Endometrium (tissue), 2 donors: ENCODE results near the gene GUK1.

Source experiments
- FAIRE-seq: peaks from 2 replicates; lab custom pipeline; 2012; peaks lifted over from hg19 to GRCh38; lab: Jason Lieb, UNC
- donor health status: control.
- donor health status: control.

Gene GUK1, protein sequence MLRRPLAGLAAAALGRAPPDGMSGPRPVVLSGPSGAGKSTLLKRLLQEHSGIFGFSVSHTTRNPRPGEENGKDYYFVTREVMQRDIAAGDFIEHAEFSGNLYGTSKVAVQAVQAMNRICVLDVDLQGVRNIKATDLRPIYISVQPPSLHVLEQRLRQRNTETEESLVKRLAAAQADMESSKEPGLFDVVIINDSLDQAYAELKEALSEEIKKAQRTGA

GRCh38 chr1:228139931-228140723 lies at the start of gene GUK1:
TSS of gene GUK1 (plus strand) at chr1:228140279. CDS start at chr1:228140303, 24 bp downstream.
- peak; percentile 96 for FAIRE-seq

DNA sequence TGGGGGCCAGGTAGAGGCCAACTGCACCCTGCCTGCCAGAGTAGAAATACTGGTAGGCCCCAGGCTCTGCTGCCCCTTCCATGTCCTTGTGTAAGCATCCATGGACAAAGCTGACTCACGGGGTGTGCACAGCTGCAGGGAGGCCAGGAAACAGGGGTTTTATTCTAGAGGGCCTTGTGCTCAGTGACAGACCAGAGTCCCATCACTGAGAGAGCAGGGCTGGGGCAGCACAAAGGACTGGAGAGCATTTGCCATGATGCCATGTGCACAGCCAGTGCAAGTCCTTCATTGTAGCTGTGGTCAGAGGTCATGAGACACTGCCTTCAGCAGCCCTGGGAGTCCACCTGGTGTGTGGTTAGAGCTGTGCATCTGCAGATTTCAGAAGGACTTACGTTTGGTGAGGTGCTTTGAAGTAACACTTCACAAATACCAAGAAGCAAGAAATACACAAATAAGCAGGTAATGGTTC lies 49.4 kb upstream of the GUK1 start:
- FAIRE-seq = no peak

GRCh38 chr1:228091084-228091483 lies 49.0 kb upstream of the GUK1 start:
- no peak for FAIRE-seq

DNA sequence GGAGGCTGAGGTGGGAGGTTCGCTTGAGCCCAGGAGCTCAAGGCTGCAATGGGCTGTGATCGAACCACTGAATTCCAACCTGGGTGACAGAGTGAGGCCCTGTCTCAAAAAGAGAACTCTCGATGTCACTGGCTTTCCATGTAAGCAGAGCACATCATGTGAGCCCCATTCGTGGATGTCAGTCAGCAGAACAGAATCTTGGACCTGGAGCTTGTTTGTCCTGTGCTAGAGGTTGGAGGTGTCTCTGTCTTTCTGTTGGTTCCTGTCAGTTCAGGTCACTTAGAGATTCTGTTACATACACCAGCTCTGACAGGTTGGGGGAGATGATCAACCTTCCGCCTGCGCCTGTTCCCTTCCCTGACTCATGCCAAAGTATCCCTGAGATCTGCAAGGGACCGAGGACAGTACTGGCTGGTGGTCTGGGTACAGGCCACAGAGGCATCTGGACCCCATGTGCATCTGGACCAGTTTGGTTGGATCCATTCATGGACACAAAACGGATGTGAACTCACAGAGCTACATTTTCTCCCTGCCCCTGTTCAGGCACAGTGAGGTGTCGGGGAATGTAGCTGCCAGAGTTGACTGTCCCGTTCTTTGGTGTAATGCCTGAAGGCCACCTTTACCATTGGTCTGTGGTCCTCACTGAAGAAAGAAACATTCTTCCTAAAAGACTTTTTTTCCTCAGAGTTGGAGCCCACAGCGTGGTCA lies 47.6 kb upstream of the GUK1 start:
- no peak for FAIRE-seq

DNA sequence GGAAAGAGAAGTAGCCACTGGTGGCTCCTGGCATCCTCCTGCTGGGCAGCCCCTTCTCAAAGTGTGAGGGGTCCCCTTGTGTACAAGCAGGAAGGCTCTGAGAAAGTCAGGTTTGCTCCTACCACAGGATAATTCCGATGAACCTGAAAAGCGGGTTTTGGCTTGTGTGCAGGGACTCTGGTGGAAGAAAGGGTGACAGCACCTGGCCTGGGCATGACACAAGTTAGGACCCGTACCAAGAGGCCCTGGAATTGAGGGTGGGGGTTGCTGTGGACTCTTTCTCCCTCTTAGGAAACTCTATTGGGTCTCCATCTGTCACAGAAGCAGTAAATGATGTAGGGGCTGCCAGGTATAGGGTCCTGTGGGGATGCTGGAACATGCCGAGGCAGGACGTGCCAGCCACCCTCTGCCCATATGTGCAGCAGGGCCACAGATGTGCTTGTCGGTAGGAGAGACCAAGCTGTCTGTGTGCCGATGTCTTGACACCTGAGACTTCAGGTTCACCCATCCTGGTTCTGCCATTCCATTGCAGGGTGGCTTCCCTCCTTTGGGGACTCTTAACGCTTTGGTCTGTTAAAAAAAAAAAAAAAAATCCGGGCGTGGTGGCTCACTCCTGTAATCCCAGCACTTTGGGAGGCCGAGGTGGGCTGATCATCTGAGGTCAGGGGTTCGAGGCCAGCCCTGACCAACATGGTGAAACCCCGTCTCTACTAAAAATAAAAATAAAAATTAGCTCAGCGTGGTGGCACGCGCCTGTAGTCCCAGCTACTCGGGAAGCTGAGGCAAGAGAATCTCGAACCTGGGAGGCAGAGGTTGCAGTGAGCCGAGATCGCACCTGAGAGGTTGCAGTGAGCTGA lies 46.8 kb upstream of the GUK1 start:
- FAIRE-seq = no peak

DNA sequence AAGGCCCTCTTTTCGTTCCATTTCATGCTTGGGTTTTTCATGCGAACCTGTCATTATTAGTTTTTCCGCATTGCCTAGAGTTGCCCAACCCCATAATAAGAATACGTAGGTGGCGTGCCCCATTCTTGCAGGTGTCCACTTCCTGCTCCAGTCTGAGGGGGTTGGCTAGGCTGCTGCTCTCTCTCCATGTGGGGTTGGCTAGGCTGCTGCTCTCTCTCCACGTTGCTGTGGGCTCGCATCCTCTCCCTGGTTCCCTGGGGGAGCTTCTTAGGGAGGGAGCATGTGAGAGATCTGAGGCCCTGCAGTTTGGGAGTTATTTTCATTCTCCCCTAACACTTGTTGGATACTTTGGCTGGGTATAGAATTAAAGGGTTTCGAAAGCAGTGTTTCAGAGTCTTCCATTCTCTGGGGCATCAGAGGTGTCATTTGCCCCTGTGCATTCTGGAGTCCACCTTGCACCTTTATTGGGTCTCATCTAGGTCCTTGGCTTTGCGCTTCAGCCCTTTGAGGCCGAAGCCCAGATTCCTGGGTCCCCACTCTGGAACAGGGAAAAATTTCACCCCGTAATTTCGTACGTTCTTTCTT lies 45.6 kb upstream of the GUK1 start:
- no peak for FAIRE-seq

DNA sequence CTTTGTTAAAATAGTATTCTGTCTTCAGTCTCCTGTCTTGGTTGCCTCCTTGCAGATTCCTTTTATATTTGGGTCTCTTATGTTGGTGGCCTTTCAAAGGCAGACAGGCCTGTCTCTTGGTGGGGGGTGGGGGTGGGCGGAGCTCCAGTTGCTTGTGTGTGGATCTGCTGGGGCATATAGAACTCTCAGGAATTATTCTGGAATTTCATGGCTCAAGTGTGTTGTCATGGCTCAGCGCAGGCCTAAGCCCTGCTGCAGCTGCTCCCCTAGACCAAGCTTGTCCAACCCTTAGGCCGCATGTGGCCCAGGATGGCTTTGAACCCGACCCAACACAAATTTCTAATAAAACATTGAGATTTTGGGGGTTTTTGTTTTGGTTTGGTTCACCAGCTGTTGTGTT lies 44.9 kb upstream of the GUK1 start:
- no peak for FAIRE-seq

- no peak for FAIRE-seq
Measured at GRCh38 chr1:228095938-228096337, 44.1 kb upstream of the GUK1 start.

- no peak for FAIRE-seq
Measured at GRCh38 chr1:228096416-228097332, 43.4 kb upstream of the GUK1 start.

DNA sequence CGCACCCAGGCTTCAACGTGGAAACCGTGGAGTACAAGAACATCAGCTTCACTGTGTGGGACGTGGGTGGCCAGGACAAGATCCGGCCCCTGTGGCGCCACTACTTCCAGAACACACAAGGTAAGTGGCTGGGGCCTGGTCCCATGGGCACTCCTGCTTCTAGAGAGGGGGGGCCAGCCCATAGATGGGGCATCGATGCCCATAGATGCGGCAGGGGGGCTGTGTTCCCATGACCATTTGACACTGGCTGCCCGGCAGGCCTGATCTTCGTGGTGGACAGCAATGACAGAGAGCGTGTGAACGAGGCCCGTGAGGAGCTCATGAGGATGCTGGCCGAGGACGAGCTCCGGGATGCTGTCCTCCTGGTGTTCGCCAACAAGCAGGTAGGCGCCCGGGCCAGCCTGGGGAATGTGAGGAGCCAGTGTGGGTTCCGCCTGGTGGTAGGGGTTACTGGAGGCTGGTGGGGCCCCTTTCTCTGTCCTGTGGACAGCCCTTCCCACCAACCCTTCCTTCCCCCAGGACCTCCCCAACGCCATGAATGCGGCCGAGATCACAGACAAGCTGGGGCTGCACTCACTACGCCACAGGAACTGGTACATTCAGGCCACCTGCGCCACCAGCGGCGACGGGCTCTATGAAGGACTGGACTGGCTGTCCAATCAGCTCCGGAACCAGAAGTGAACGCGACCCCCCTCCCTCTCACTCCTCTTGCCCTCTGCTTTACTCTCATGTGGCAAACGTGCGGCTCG lies 42.6 kb upstream of the GUK1 start:
- FAIRE-seq = no peak

DNA sequence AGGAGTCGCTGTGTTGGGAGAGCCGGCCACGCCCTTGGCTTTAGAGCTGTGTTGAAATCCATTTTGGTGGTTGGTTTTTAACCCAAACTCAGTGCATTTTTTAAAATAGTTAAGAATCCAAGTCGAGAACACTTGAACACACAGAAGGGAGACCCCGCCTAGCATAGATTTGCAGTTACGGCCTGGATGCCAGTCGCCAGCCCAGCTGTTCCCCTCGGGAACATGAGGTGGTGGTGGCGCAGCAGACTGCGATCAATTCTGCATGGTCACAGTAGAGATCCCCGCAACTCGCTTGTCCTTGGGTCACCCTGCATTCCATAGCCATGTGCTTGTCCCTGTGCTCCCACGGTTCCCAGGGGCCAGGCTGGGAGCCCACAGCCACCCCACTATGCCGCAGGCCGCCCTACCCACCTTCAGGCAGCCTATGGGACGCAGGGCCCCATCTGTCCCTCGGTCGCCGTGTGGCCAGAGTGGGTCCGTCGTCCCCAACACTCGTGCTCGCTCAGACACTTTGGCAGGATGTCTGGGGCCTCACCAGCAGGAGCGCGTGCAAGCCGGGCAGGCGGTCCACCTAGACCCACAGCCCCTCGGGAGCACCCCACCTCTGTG lies 41.7 kb upstream of the GUK1 start:
- no peak for FAIRE-seq

DNA sequence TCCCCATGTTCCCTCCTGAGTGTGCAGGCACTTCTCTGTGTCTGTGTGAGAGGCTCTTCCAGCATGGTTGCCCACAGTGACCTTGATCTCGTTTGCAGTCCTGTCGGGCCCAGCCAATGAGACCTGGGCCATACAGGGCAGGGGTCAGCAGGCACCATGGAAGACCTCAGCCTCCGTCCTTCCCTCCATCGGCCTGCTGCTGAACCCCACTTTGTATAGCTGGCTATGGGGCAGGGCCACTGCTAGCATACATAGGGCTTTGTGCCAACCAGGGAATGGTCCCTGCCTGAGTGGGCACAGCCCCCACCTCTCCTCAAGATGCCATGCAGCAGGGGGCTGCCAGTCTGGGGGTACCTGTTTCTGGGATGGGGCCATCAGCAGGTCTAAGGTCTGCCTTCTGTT lies 40.7 kb upstream of the GUK1 start:
- no peak for FAIRE-seq

GRCh38 chr1:228100822-228101613 lies 39.1 kb upstream of the GUK1 start:
- no peak for FAIRE-seq

- no peak for FAIRE-seq
Measured at GRCh38 chr1:228101614-228101993, 38.5 kb upstream of the GUK1 start.

DNA sequence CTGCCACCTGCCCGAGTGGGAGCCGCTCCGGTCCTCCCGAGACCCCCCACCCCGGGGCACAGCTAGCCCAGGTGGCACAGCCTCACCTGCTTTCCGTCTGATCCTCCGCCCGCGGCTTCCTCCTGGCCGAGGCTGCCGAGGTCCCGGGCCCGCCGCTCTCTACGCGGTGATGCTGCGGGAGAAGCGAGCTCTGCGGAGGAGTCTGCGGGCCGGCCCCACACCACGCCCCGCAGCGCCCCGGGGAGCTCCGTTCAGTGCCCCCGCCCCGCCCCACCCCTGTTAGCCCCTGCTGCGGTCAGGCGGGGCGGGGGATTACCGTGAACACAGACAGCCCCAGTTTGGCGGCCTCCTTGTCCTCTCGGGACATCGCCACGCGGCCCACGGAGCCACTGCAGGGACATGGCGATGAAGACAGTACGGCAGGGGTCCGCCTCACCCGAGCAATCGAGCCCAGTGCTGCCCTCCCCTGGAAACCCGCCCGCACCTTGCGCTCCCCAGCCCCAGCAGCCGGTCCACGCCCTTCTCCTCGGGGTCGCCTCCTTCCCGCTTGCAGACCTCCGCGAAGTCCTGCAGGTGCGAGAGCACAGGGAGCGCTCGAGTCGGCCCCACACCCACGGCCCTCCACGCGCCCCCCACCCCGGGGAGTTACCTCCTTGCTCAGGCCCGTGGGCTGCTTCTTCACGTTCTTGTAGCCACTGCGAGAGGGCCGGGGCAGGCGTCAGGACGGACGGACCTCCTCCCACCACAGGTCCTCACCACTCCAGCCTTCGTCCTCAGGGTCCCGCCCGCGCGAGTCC lies 37.9 kb upstream of the GUK1 start:
- no peak for FAIRE-seq

GRCh38 chr1:228102791-228103620 lies 37.1 kb upstream of the GUK1 start, which contains the start of gene C1orf35:
TSS of gene C1orf35 (minus strand) at chr1:228103325. CDS start at chr1:228103227, 98 bp downstream.
- no peak for FAIRE-seq
